GM23248 (cell line): ENCODE results near the gene POU2AF1. TPM values are rescaled to one million over a fixed set of nuclear protein-coding genes. Genes with fewer than 3 reads are reported as not detected.
"Not testable (repeated sequence)": the region's sequence is repeated elsewhere in the genome, so short reads cannot be mapped to it uniquely, and the experiment has no call there.

Experiments
- DNase-seq: peaks from one replicate; pipeline ENCODE4 v3.0.0-alpha.2; 2015
- H2AFZ ChIP-seq: fragments of 200-600 bp; sonication (generic); 2 replicates; pipeline ENCODE4 v1.6.1; 2016; ENCODE audit warnings: antibody characterized with exemption
- H3F3A ChIP-seq: fragments of 200-600 bp; sonication (generic); 2 replicates; pipeline ENCODE4 v1.6.1; 2016; ENCODE audit warnings: mild to moderate bottlenecking, antibody characterized with exemption, mixed run types; ENCODE audit not compliant: insufficient read depth
- H3K27ac ChIP-seq: fragments of 200-600 bp; sonication (generic); 2 replicates; pipeline ENCODE4 v1.5.1; 2016; ENCODE audit warnings: mild to moderate bottlenecking
- H3K27me3 ChIP-seq: fragments of 200-600 bp; sonication (generic); replicated peaks from 2 replicates; pipeline ENCODE4 v1.6.1; 2016; ENCODE audit warnings: mild to moderate bottlenecking; ENCODE audit not compliant: insufficient read depth
- H3K36me3 ChIP-seq: fragments of 200-600 bp; sonication (generic); 2 replicates; pipeline ENCODE4 v1.6.1; 2016; ENCODE audit warnings: low read depth, mild to moderate bottlenecking
- H3K4me1 ChIP-seq: fragments of 200-600 bp; sonication (generic); 2 replicates; pipeline ENCODE4 v1.6.1; 2016; ENCODE audit warnings: mild to moderate bottlenecking; ENCODE audit not compliant: insufficient read depth
- H3K4me2 ChIP-seq: fragments of 200-600 bp; sonication (generic); one replicate; pipeline ENCODE4 v1.6.1; 2016; ENCODE audit warnings: mild to moderate bottlenecking; ENCODE audit not compliant: unreplicated experiment
- H3K4me3 ChIP-seq: fragments of 200-600 bp; sonication (generic); 2 replicates; pipeline ENCODE4 v1.5.1; 2016; ENCODE audit warnings: mild to moderate bottlenecking
- H3K79me2 ChIP-seq: fragments of 200-600 bp; sonication (generic); 2 replicates; pipeline ENCODE4 v1.6.1; 2016; ENCODE audit warnings: mild to moderate bottlenecking; ENCODE audit not compliant: insufficient read depth
- H3K9ac ChIP-seq: fragments of 200-600 bp; sonication (generic); 2 replicates; pipeline ENCODE4 v1.6.1; 2016; ENCODE audit warnings: mild to moderate bottlenecking
- H3K9me2 ChIP-seq: fragments of 200-600 bp; sonication (generic); 2 replicates; pipeline ENCODE4 v1.6.1; 2016; ENCODE audit warnings: mixed run types, mild to moderate bottlenecking, moderate library complexity; ENCODE audit not compliant: insufficient read depth
- H3K9me3 ChIP-seq: fragments of 200-600 bp; sonication (generic); one replicate; pipeline ENCODE4 v1.6.1; 2017; ENCODE audit warnings: low read depth
- H4K20me1 ChIP-seq: fragments of 200-600 bp; sonication (generic); 2 replicates; pipeline ENCODE4 v1.6.0; 2016; ENCODE audit not compliant: insufficient read depth
- EZH2 ChIP-seq: fragments of 200-600 bp; sonication (generic); IDR thresholded peaks from 2 replicates; pipeline ENCODE4 v1.6.1; 2018; ENCODE audit warnings: antibody characterized with exemption, mild to moderate bottlenecking; ENCODE audit not compliant: insufficient read depth, poor library complexity, severe bottlenecking
- EZH2phosphoT487 ChIP-seq: fragments of 200-600 bp; sonication (generic); IDR thresholded peaks from 2 replicates; pipeline ENCODE4 v1.6.1; 2018; ENCODE audit warnings: antibody characterized with exemption, moderate library complexity, mild to moderate bottlenecking, low read depth; ENCODE audit not compliant: insufficient read depth
- WGBS, 2 experiments: methylation state at CpG; one replicate each; pipeline ENCODE4 v1.1.6; 2015 to 2017; ENCODE audit warnings: low lambda C conversion rate in 2 of 2, low coverage in 1 of 2; ENCODE audit errors: missing lambda C conversion rate in 2 of 2; 5-methylcytosine and 5-hydroxymethylcytosine counted together
- in situ Hi-C: fragments of 300-500 bp; cut with MboI; formaldehyde crosslinking; loops from 2 replicates; pipeline ENCODE4 v1.15.0; 2020
- polyA plus RNA-seq: library from polyadenylated mRNA; unstranded; fragments of >200 nt; fragmentation: Nextera tagmentation; extraction: Ambion mirVana; gene quantifications from 2 replicates; pipeline ENCODE4 v1.2.1, GENCODE V29; 2016
- total RNA-seq: library from RNA; depleted of rRNA; stranded (reverse); fragments of >200 nt; shearing (Covaris generic); gene quantifications from 2 replicates; pipeline ENCODE4 v1.2.3, GENCODE V29; 2014

POU2AF1 gene
- total and polyA plus RNA-seq, 2 experiments from 2014 or later: 0.11 to 0.16 TPM

GRCh38 chr11:111405551-111405950 lies 26.5 kb upstream of the POU2AF1 start:
- no peak overlapping the region for H3K4me3 ChIP-seq
- 79 to 86% methylated on average over 2 of the region's 2 CpGs for WGBS, 2 experiments
- H3K27me3 ChIP-seq: peaks cover 22% of the 10 kb centered on the region
- H3F3A ChIP-seq: no peaks in the 10 kb centered on the region
- no peak for TF ChIP-seq EZH2phosphoT487
- TF ChIP-seq EZH2: no peak
- no peaks in the 10 kb centered on the region for H3K9me2 ChIP-seq
- H3K9ac ChIP-seq: no peak overlapping the region
- in situ Hi-C loops: no loop called here
- H3K27ac ChIP-seq: no peak overlapping the region
- H3K79me2 ChIP-seq: no peaks in the 10 kb centered on the region
- H3K9me3 ChIP-seq: no peaks in the 10 kb centered on the region
- no peak overlapping the region for H2AFZ ChIP-seq
- H3K4me1 ChIP-seq: no peaks in the 10 kb centered on the region
- H4K20me1 ChIP-seq: no peaks in the 10 kb centered on the region
- no peak overlapping the region for H3K4me2 ChIP-seq
- DNase-seq: no peak
- no peaks in the 10 kb centered on the region for H3K36me3 ChIP-seq

- Histone ChIP-seq H3K4me1 (no peaks in the 10 kb centered on the region), H3K9me2 (no peaks in the 10 kb centered on the region), H3K4me2 (no peak overlapping the region), H3K27ac (no peak overlapping the region), H3K9me3 (no peaks in the 10 kb centered on the region), H3K4me3 (no peak overlapping the region), H4K20me1 (no peaks in the 10 kb centered on the region), H3K27me3 (peaks cover 12% of the 10 kb centered on the region), H2AFZ (no peak overlapping the region), H3K79me2 (no peaks in the 10 kb centered on the region), H3F3A (no peaks in the 10 kb centered on the region), H3K36me3 (no peaks in the 10 kb centered on the region), H3K9ac (no peak overlapping the region)
- no peak for DNase-seq
- TF ChIP-seq EZH2: no peak
- 63% methylated on average over 3 of the region's 3 CpGs for WGBS, 2 experiments
- in situ Hi-C loops: no loop called here
Observed at GRCh38 chr11:111403051-111403726, 24.1 kb upstream of the POU2AF1 start.

- H3F3A ChIP-seq: no peaks in the 10 kb centered on the region
- no peaks in the 10 kb centered on the region for H3K36me3 ChIP-seq
- in situ Hi-C loops: no loop called here
- no peak for DNase-seq
- no peaks in the 10 kb centered on the region for H3K79me2 ChIP-seq
- no peaks in the 10 kb centered on the region for H4K20me1 ChIP-seq
- H3K27me3 ChIP-seq: peaks cover 12% of the 10 kb centered on the region
- H3K4me3 ChIP-seq: no peak overlapping the region
- H3K9me3 ChIP-seq: no peaks in the 10 kb centered on the region
- H3K4me1 ChIP-seq: no peaks in the 10 kb centered on the region
- no peak overlapping the region for H3K4me2 ChIP-seq
- whole genome bisulfite sequencing, 2 experiments: 23 to 27% methylated on average over 3 of the region's 3 CpGs
- no peak overlapping the region for H3K27ac ChIP-seq
- no peak overlapping the region for H3K9ac ChIP-seq
- no peak overlapping the region for H2AFZ ChIP-seq
- H3K9me2 ChIP-seq: no peaks in the 10 kb centered on the region
- TF ChIP-seq EZH2: no peak
- no peak for TF ChIP-seq EZH2phosphoT487
Observed at GRCh38 chr11:111402411-111402810, 23.3 kb upstream of the POU2AF1 start.

GRCh38 chr11:111401957-111402356 lies 22.9 kb upstream of the POU2AF1 start:
- H4K20me1 ChIP-seq, H3K4me3 ChIP-seq, H3K79me2 ChIP-seq, H3K9ac ChIP-seq, H2AFZ ChIP-seq, H3K4me2 ChIP-seq, DNase-seq, H3K4me1 ChIP-seq, H3K36me3 ChIP-seq, H3K27ac ChIP-seq, in situ Hi-C loops, H3F3A ChIP-seq, H3K9me3 ChIP-seq, H3K9me2 ChIP-seq: not testable (repeated sequence)
- H3K27me3 ChIP-seq: peaks cover 12% of the 10 kb centered on the region
- WGBS, 2 experiments: 8 to 11% methylated on average over 3 of the region's 3 CpGs

GRCh38 chr11:111400595-111400994 lies 21.5 kb upstream of the POU2AF1 start:
- Histone ChIP-seq H3K36me3 (no peaks in the 10 kb centered on the region), H3K9me3 (no peaks in the 10 kb centered on the region), H3K4me2 (no peak overlapping the region), H4K20me1 (no peaks in the 10 kb centered on the region), H3K27me3 (peaks cover 12% of the 10 kb centered on the region), H3K4me1 (no peaks in the 10 kb centered on the region), H3K9ac (no peak overlapping the region), H3K9me2 (no peaks in the 10 kb centered on the region), H3K4me3 (no peak overlapping the region), H3F3A (no peaks in the 10 kb centered on the region), H3K79me2 (no peaks in the 10 kb centered on the region), H3K27ac (no peak overlapping the region), H2AFZ (no peak overlapping the region)
- in situ Hi-C loops: no loop called here
- no peak for DNase-seq
- TF ChIP-seq EZH2: no peak
- TF ChIP-seq EZH2phosphoT487: no peak
